HG02943 (cell line): ENCODE measurements around the gene ZHX3.

ENCODE experiments used
- ATAC-seq: cut with Tn5 transposase; IDR thresholded peaks from one replicate; pipeline ENCODE4 v1.9.1; 2021; ENCODE audit warnings: mild to moderate bottlenecking, low read depth, moderate library complexity; ENCODE audit not compliant: unreplicated experiment

The ZHX3 gene

GRCh38 chr20:41176711-41177552 lies 140.6 kb downstream of the ZHX3 start:
- no peak for ATAC-seq

DNA sequence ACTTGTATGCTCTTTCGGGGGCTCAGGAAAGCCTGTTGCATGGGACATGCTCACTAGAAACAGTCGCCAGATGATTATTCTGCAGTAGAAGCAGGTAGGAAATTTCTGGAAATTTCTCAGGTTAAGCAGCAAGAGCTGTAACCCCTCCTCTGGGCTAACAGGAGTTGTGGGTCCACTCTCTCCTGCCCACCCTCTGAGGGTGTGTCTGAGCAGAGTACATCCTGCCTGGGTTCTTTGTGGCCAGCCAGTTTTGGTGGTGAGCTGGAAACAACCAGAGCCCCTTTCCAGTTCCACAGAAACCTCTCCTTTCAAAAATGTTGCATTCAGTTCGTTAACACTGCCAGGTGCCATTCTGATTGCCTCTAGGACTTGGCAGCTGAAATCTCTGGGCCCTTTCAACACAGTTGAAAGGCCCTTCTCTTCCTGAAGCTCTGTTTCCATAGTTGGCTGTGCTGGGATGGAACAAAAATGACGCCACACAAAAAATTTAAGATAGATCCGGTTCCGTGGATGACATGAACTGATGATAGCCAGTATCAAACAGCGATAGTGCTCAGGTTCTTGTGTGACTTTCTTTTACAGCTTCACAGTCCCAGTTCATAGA lies 141.7 kb downstream of the ZHX3 start:
- ATAC-seq: no peak

DNA sequence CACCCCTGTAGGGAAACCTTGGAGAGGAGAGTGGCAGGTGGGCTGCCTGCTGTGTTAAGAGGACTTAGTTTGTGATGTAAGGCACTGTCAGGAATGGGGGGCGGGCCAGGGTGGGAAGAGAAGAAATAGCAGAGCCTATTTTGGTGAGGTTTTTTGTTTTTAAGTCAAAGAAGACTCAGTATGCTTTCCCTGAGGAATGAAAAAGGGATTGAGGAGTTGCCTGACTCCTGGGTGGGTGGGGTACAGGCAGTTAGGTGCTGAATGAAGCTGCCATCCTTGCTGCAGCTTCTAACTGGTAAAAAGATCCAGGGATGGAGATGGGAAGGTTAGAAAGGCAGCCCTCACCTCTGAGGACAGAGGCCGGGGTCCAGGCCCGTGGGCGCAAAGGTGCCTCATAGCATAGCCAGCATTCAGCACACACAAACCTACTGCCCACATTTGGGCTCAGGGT lies 142.3 kb downstream of the ZHX3 start:
- no peak for ATAC-seq

- no peak for ATAC-seq
Measured at GRCh38 chr20:41174782-41175181, 142.7 kb downstream of the ZHX3 start.

DNA sequence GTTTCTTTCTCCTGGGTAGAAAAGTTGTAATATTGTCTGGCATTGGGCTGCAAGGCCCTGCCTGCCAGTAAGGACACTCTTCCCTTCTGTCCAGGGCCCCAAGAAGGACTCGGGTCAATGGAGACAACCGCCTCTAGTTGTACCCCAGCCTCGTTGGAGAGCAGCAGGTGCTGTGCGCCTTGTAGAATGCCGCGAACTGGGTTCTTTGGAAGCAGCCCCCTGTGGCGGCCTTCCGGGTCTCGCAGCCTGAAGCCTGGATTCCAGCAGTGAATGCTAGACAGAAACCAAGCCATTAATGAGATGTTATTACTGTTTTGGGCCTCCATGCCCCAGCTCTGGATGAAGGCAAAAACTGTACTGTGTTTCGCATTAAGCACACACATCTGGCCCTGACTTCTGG lies 143.2 kb downstream of the ZHX3 start:
- ATAC-seq: no peak

GRCh38 chr20:41173791-41174341 lies 143.7 kb downstream of the ZHX3 start:
- no peak for ATAC-seq

DNA sequence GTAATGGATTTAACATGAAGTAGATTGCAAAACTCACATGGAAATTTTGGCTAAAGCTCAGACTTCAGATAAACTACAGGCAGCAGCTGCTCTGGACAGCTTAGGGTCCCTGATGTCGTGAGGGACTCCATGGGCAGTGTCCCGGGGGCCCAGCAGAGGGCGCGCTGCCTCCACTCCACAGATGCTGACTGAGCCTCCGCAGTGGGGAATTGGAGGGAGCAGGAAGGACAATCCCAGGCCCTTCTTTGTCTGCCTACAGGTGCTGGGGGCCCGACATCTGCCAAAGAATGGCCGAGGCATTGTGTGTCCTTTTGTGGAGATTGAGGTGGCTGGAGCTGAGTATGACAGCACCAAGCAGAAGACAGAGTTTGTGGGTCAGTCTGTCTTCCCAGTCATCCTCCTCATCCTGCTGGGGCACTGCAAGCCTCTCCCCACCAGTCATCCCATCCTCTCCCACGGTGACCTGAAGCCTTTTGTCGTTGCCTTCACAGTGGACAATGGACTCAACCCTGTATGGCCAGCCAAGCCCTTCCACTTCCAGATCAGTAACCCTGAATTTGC lies 144.3 kb downstream of the ZHX3 start:
- ATAC-seq: no peak

GRCh38 chr20:41172296-41173140 lies 145.0 kb downstream of the ZHX3 start:
- ATAC-seq: no peak

DNA sequence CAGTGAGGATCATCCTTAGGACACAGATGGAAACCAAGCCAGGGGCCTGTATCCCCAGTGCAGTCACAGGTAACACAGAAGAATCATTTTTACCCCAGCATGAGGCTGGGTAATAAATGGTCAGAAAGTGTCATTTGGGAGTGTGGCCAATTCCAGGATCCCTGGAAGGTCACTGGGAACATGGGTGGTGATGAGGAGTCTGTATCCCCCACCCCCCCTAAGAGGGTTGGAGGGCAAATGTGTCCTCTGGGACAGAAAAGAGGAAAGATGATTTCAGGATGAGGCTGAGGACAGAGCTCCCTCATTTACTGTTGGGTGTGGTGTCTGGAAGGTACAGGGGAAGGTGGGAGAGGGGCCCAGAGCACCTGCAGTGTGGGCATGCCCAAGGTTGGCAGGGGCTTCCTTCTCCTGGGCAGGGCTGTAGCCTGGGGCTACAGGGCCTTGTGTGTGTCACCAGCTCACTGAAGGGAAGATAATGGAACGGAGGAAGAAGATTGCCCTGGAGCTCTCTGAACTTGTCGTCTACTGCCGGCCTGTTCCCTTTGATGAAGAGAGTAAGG lies 145.7 kb downstream of the ZHX3 start:
- no peak for ATAC-seq

GRCh38 chr20:41170386-41171105 lies 147.0 kb downstream of the ZHX3 start:
- no peak for ATAC-seq

GRCh38 chr20:41169791-41170351 lies 147.7 kb downstream of the ZHX3 start:
- ATAC-seq: no peak

GRCh38 chr20:41169162-41169690 lies 148.3 kb downstream of the ZHX3 start:
- no peak for ATAC-seq

GRCh38 chr20:41168281-41169161 lies 149.0 kb downstream of the ZHX3 start:
- no peak for ATAC-seq

- no peak for ATAC-seq
Measured at GRCh38 chr20:41167481-41168253, 149.9 kb downstream of the ZHX3 start.

DNA sequence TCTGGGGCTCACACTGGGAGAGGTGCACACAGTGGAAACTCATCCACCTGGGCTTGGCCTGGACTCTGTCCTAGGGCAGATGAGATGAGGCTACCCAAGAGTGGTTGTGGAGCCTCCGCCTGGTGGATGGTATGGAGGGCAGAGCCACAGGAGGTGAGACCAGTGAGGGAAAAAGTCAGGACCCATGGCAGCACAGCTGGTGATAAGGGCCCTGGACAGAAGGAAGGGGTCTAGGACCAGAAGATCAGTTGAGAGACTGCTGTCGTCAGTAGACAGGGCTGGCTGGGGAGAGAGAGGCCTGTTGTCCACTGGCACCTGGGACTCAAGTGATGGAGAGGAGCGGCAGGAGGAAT lies 150.4 kb downstream of the ZHX3 start:
- no peak for ATAC-seq

DNA sequence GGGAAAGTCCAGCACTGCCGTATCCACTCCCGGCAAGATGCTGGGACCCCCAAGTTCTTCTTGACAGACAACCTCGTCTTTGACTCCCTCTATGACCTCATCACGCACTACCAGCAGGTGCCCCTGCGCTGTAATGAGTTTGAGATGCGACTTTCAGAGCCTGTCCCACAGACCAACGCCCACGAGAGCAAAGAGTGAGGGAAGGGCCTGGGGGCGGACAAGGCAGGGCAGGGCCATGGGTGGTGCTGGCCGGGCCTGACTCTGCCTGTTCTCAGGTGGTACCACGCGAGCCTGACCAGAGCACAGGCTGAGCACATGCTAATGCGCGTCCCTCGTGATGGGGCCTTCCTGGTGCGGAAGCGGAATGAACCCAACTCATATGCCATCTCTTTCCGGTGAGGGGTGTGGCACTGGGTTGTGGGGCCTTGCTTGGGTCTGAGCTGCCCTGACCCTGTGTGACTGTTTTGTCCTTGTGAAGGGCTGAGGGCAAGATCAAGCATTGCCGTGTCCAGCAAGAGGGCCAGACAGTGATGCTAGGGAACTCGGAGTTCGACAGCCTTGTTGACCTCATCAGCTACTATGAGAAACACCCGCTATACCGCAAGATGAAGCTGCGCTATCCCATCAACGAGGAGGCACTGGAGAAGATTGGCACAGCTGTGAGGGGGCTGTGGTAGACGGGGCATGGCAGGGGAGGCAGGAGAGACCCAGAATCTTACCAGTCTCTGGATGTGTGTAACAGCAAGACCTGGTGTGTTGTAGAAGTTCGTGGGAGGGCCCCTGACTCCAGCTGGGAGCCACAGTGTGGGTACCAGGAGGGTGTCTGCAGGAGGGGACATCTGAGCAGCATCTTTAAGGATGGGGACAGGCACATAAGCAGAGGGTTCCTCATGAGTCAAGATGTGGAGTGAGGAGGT lies 151.1 kb downstream of the ZHX3 start:
- ATAC-seq: no peak
